Endothelial cell of umbilical vein (primary cell): ENCODE results near the gene LPAR1.

ENCODE experiments used
- CTCF ChIP-seq, 2 donors: IDR thresholded peaks; 1 replicate in 1 of 2; 2 replicates in 1 of 2; pipeline ENCODE4 v1.5.1; 2011; ENCODE audit warnings: low read length in 2 of 2, mild to moderate bottlenecking in 2 of 2, moderate library complexity in 2 of 2, control low read depth in 1 of 2, inconsistent platforms in 1 of 2, low read depth in 1 of 2; ENCODE audit not compliant: insufficient read depth in 1 of 2; ENCODE audit errors: extremely low read depth in 1 of 2
- POLR2A ChIP-seq: IDR thresholded peaks from 2 replicates; pipeline ENCODE4 v1.6.1; 2012; ENCODE audit warnings: low read depth, mild to moderate bottlenecking, control low read depth, low read length

GRCh38 chr9:110918316-110919049 lies 119.8 kb downstream of the LPAR1 start:
- TF ChIP-seq CTCF (IDR thresholded peaks at IDR 0.05; ENCODE audit: extremely low read depth in 1 of 2, insufficient read depth in 1 of 2, low read depth in 1 of 2, low read length in 2 of 2) (no peak), POLR2A (no peak)
